Transverse colon (tissue), 4 donors: ENCODE measurements around the gene ZDBF2.

Source experiments
- EP300 ChIP-seq: sonication (generic); formaldehyde crosslinking; IDR thresholded peaks from one replicate; pipeline ENCODE4 v1.6.1; 2017; ENCODE audit warnings: antibody characterized with exemption, low read depth
- POLR2A ChIP-seq: fragments of 450-650 bp; IDR thresholded peaks from one replicate; pipeline ENCODE4 v1.6.1; 2016; ENCODE audit warnings: antibody characterized with exemption, mild to moderate bottlenecking, moderate library complexity
- POLR2AphosphoS5 ChIP-seq, 3 donors: sonication (generic); formaldehyde crosslinking; IDR thresholded peaks; one replicate each; pipeline ENCODE4 v1.6.1; 2016; ENCODE audit warnings: antibody characterized with exemption in 3 of 3
- TF ChIP-seq, protein P1 (sequence below), 5 experiments: fragments of 200-600 bp in 3 of 5; fragments of 450-650 bp in 2 of 5; sonication (generic) in 3 of 5; IDR thresholded peaks; 1 replicate in 2 of 5; 2 replicates in 3 of 5; pipeline ENCODE4 v1.5.1; 2016 to 2017; ENCODE audit warnings: antibody characterized with exemption in 5 of 5, inconsistent platforms in 3 of 5, mild to moderate bottlenecking in 2 of 5, moderate library complexity in 1 of 5

GRCh38 chr2:206349375-206349774, 74.9 kb downstream of the ZDBF2 start:
- TF ChIP-seq, protein P1, sequence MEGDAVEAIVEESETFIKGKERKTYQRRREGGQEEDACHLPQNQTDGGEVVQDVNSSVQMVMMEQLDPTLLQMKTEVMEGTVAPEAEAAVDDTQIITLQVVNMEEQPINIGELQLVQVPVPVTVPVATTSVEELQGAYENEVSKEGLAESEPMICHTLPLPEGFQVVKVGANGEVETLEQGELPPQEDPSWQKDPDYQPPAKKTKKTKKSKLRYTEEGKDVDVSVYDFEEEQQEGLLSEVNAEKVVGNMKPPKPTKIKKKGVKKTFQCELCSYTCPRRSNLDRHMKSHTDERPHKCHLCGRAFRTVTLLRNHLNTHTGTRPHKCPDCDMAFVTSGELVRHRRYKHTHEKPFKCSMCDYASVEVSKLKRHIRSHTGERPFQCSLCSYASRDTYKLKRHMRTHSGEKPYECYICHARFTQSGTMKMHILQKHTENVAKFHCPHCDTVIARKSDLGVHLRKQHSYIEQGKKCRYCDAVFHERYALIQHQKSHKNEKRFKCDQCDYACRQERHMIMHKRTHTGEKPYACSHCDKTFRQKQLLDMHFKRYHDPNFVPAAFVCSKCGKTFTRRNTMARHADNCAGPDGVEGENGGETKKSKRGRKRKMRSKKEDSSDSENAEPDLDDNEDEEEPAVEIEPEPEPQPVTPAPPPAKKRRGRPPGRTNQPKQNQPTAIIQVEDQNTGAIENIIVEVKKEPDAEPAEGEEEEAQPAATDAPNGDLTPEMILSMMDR (IDR thresholded peaks at IDR 0.05), result no peak
- TF ChIP-seq POLR2AphosphoS5 (IDR thresholded peaks at IDR 0.05), result no peak
- TF ChIP-seq POLR2A, result no peak
- TF ChIP-seq EP300, result no peak
